Caco-2 (cell line): ENCODE results near the gene PDE6C. TPM values are rescaled to one million over a fixed set of nuclear protein-coding genes. Genes with fewer than 3 reads are reported as not detected.

Experiments used
- BruUV-seq: library from RNA; stranded (reverse); fragments of 400-500 nt; replicated peaks from 2 replicates; lab custom pipeline; 2021; lab: Mats Ljungman, UMichigan
- CTCF ChIA-PET: fragments of 300-600 bp; sonication (Branson Sonifier 250); formaldehyde crosslinking; loops from one replicate; lab custom pipeline; 2022; ENCODE audit warnings: antibody characterized with exemption; lab: Charles Lee
- POLR2A ChIA-PET: fragments of 300-600 bp; sonication (Branson Sonifier 250); formaldehyde crosslinking; loops from one replicate; lab custom pipeline; 2022; ENCODE audit warnings: antibody characterized with exemption; lab: Charles Lee
- DNase-seq, 2 experiments: peaks; one replicate each; pipeline versions ENCODE4 v3.0.0 to v3.0.0-alpha.2; 2020 to 2022
- H3K27me3 ChIP-seq: replicated peaks from 2 replicates; pipeline ENCODE4 v1.6.0; 2011; ENCODE audit warnings: low read length; ENCODE audit not compliant: control insufficient read depth, insufficient read depth
- H3K36me3 ChIP-seq: 2 replicates; pipeline ENCODE4 v1.5.1; 2011; ENCODE audit warnings: low read length; ENCODE audit not compliant: control insufficient read depth, insufficient read depth
- H3K4me1 ChIP-seq: fragments of 250-450 bp; sonication (Bioruptor Pico); 2 replicates; pipeline ENCODE4 v1.5.1; 2020; ENCODE audit warnings: mild to moderate bottlenecking
- H3K4me3 ChIP-seq: 2 replicates; pipeline ENCODE4 v1.5.1; 2011; ENCODE audit warnings: low read depth, mild to moderate bottlenecking, control low read depth, low read length
- H3K9me3 ChIP-seq: fragments of 250-450 bp; sonication (Bioruptor Pico); 2 replicates; pipeline ENCODE4 v1.5.1; 2020; ENCODE audit warnings: mild to moderate bottlenecking, moderate library complexity
- H3K27ac Mint-ChIP-seq: one replicate; pipeline ENCODE4 v1.8.0; 2022; ENCODE audit warnings: mixed read lengths; ENCODE audit not compliant: unreplicated experiment
- H3K27me3 Mint-ChIP-seq: one replicate; pipeline ENCODE4 v1.8.0; 2022; ENCODE audit warnings: mixed read lengths; ENCODE audit not compliant: insufficient read depth, unreplicated experiment
- H3K36me3 Mint-ChIP-seq: one replicate; pipeline ENCODE4 v1.8.0; 2022; ENCODE audit warnings: mild to moderate bottlenecking, mixed read lengths; ENCODE audit not compliant: insufficient read depth, unreplicated experiment
- H3K4me1 Mint-ChIP-seq: one replicate; pipeline ENCODE4 v1.8.0; 2022; ENCODE audit warnings: low read depth, mixed read lengths; ENCODE audit not compliant: unreplicated experiment
- H3K4me3 Mint-ChIP-seq: one replicate; pipeline ENCODE4 v1.8.0; 2022; ENCODE audit warnings: mild to moderate bottlenecking, moderate library complexity, mixed read lengths; ENCODE audit not compliant: unreplicated experiment
- H3K9me3 Mint-ChIP-seq: one replicate; pipeline ENCODE4 v1.8.0; 2022; ENCODE audit warnings: mixed read lengths; ENCODE audit not compliant: unreplicated experiment
- intact Hi-C: fragments of 100-400 bp; cut with micrococcal nuclease; formaldehyde crosslinking; loops from one replicate; pipeline ENCODE4 v1.10.0; 2022; ENCODE audit not compliant: unreplicated experiment
- total RNA-seq: library from RNA; stranded (reverse); gene quantifications from 2 replicates; pipeline ENCODE4 v1.2.3, GENCODE V29; 2022
- TF ChIP-seq, protein P1 (sequence below), 2 experiments: fragments of 200-600 bp in 1 of 2; IDR thresholded peaks; 1 replicate in 1 of 2; 2 replicates in 1 of 2; pipeline versions ENCODE4 v1.5.1 to v1.8.0; 2011 to 2022; ENCODE audit warnings: antibody characterized with exemption in 1 of 2, control low read depth in 1 of 2, inconsistent platforms in 1 of 2, low read depth in 1 of 2, low read length in 1 of 2, mild to moderate bottlenecking in 1 of 2, moderate library complexity in 1 of 2; ENCODE audit not compliant: insufficient read depth in 1 of 2, severe bottlenecking in 1 of 2, unreplicated experiment in 1 of 2

The PDE6C gene
- total RNA-seq, 1 experiment from 2014 or later: not detected

DNA sequence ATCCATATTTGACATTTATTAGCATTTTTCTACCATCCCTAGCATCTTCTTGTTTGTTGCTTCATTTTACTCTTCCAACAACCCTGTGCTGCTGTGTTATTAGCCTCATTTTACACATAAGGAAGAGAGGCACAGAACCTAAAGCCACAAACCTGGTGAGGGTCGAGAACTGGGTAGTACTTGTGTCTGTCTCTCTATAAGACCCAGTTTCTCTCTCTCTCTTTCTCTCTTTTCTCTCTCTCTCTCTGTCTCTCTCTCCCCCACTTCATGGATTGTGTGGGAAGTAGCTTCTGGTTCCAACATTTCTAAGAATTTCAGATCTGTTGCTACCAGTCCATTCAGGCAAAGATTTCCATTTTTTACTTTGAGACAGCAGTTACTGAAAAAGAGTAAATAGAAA, 91.5 kb downstream of the PDE6C start:
- no peaks in the 10 kb centered on the region for H3K27me3 Mint-ChIP-seq
- POLR2A ChIA-PET: no interaction called here

DNA sequence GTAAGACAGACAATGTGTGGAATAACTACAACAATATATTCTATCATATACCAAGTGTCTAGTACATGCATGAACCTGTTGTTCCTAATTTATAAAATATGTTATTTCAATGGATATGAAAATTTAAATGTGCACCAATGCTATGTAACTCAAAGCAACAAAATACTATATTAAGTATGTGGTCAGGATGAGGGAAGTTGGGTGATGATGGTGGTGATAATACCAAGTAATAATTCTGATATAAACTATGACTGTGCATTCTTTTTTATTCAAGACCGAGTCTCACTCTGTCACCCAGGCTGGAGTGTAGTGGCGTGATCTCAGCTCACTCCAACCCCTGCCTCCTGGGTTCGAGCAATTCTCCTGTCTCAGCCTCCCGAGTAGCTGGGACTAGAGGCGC, 92.1 kb downstream of the PDE6C start:
- intact Hi-C loops: no loop called here
- H3K9me3 ChIP-seq: no peaks in the 10 kb centered on the region
- peaks cover 12% of the 10 kb centered on the region for H3K4me1 Mint-ChIP-seq
- no peaks in the 10 kb centered on the region; the same call in 1 of the 2 replicates for H3K27me3 ChIP-seq
- TF ChIP-seq, protein P1, sequence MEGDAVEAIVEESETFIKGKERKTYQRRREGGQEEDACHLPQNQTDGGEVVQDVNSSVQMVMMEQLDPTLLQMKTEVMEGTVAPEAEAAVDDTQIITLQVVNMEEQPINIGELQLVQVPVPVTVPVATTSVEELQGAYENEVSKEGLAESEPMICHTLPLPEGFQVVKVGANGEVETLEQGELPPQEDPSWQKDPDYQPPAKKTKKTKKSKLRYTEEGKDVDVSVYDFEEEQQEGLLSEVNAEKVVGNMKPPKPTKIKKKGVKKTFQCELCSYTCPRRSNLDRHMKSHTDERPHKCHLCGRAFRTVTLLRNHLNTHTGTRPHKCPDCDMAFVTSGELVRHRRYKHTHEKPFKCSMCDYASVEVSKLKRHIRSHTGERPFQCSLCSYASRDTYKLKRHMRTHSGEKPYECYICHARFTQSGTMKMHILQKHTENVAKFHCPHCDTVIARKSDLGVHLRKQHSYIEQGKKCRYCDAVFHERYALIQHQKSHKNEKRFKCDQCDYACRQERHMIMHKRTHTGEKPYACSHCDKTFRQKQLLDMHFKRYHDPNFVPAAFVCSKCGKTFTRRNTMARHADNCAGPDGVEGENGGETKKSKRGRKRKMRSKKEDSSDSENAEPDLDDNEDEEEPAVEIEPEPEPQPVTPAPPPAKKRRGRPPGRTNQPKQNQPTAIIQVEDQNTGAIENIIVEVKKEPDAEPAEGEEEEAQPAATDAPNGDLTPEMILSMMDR (IDR thresholded peaks at IDR 0.05; ENCODE audit: insufficient read depth in 1 of 2, low read depth in 1 of 2, low read length in 1 of 2, severe bottlenecking in 1 of 2, unreplicated experiment in 1 of 2): no peak
- H3K9me3 Mint-ChIP-seq: no peaks in the 10 kb centered on the region
- no peaks in the 10 kb centered on the region for H3K36me3 Mint-ChIP-seq
- POLR2A ChIA-PET: no interaction called here
- BruUV-seq: no TSS peak
- H3K4me3 ChIP-seq: no peak overlapping the region
- H3K4me3 Mint-ChIP-seq: no peak overlapping the region
- peaks cover 4% of the 10 kb centered on the region; the same call in 1 of the 2 replicates for H3K4me1 ChIP-seq
- no peaks in the 10 kb centered on the region for H3K36me3 ChIP-seq
- CTCF ChIA-PET: no interaction called here
- no peak overlapping the region for H3K27ac Mint-ChIP-seq
- DNase-seq: no peak
- no peaks in the 10 kb centered on the region for H3K27me3 Mint-ChIP-seq

More for the DNA sequence above, 91.5 kb downstream of the PDE6C start:
- no peak overlapping the region for H3K27ac Mint-ChIP-seq
- Histone ChIP-seq H3K4me1 (peaks cover 4% of the 10 kb centered on the region; the same call in 1 of the 2 replicates), H3K4me3 (no peak overlapping the region), H3K36me3 (no peaks in the 10 kb centered on the region), H3K27me3 (no peaks in the 10 kb centered on the region; the same call in 1 of the 2 replicates), H3K9me3 (no peaks in the 10 kb centered on the region)
- no peaks in the 10 kb centered on the region for H3K9me3 Mint-ChIP-seq
- BruUV-seq: no TSS peak
- peaks cover 12% of the 10 kb centered on the region for H3K4me1 Mint-ChIP-seq
- no peaks in the 10 kb centered on the region for H3K36me3 Mint-ChIP-seq
- no peak overlapping the region for H3K4me3 Mint-ChIP-seq
- DNase-seq: no peak
- intact Hi-C loops: loop anchor here (2.0 kb wide), 1 partner anchor 43 kb away; no protein-coding TSS in a partner anchor
- CTCF ChIA-PET: no interaction called here
- TF ChIP-seq, protein P1 (IDR thresholded peaks at IDR 0.05; ENCODE audit: insufficient read depth in 1 of 2, low read depth in 1 of 2, low read length in 1 of 2, severe bottlenecking in 1 of 2, unreplicated experiment in 1 of 2): no peak

DNA sequence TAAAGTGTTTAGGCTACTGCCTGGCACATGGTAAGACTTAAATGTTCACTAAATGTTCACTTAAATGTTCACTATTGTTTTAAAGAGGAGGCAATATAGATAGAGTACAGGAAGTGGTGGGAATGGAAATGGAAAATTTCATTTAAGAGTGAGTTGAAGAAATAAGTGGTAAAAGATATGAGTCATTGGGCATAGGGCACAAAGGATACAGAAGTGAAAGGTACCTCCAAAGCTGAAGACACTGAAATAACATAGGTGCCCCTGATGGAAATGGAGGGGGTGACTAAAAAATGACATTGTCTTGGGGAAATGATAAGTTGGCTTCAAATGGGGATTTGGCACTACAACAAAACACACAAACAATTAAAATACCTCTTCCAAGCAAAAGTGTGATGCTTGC, 95.3 kb downstream of the PDE6C start:
- H3K4me1 Mint-ChIP-seq: peaks cover 18% of the 10 kb centered on the region

More for the DNA sequence above, 95.3 kb downstream of the PDE6C start:
- H3K4me1 ChIP-seq: 0 out of 2 replicates have a peak, but pooled peaks cover 9% of the 10 kb centered on the region
- no peaks in the 10 kb centered on the region for H3K36me3 ChIP-seq
- no peaks in the 10 kb centered on the region; the same call in 1 of the 2 replicates for H3K27me3 ChIP-seq
- DNase-seq: no peak
- TF ChIP-seq, protein P1 (IDR thresholded peaks at IDR 0.05; ENCODE audit: insufficient read depth in 1 of 2, low read depth in 1 of 2, low read length in 1 of 2, severe bottlenecking in 1 of 2, unreplicated experiment in 1 of 2): no peak
- intact Hi-C loops: no loop called here
- H3K9me3 Mint-ChIP-seq: no peaks in the 10 kb centered on the region
- ChIA-PET CTCF (interaction anchor here (0.9 kb wide), 1 partner anchor 18 kb away, joined by 3 read pairs; no protein-coding TSS in a partner anchor), POLR2A (no interaction called here)
- BruUV-seq: no TSS peak
- no peaks in the 10 kb centered on the region for H3K27me3 Mint-ChIP-seq
- H3K27ac Mint-ChIP-seq: no peak overlapping the region
- no peak overlapping the region for H3K4me3 Mint-ChIP-seq
- no peaks in the 10 kb centered on the region for H3K36me3 Mint-ChIP-seq
- H3K4me3 ChIP-seq: no peak overlapping the region
- no peaks in the 10 kb centered on the region for H3K9me3 ChIP-seq
